GM12878 (cell line): ENCODE results near the gene WFDC12.

Source experiments
- CREB1 ChIP-seq: IDR thresholded peaks from 2 replicates; pipeline ENCODE4 v1.6.1; 2012; ENCODE audit warnings: low read depth, mild to moderate bottlenecking, inconsistent platforms
- MAX ChIP-seq: IDR thresholded peaks from 2 replicates; pipeline ENCODE4 v1.6.1; 2012; ENCODE audit warnings: low read depth, low read length, improper control_type of control experiment
- TCF7 ChIP-seq: IDR thresholded peaks from 2 replicates; pipeline ENCODE4 v1.6.1; 2014; ENCODE audit warnings: antibody characterized with exemption, borderline replicate concordance
- USF2 ChIP-seq: IDR thresholded peaks from 2 replicates; pipeline ENCODE4 v1.6.1; 2011; ENCODE audit warnings: low read depth, low read length, improper control_type of control experiment, borderline replicate concordance

- TF ChIP-seq USF2 (no peak), CREB1 (no peak), MAX (no peak), TCF7 (no peak)
Observed at GRCh38 chr20:45173522-45173921, 49.3 kb upstream of the WFDC12 start.
